ENCODE results near the gene AQP2. TPM values are rescaled to one million over a fixed set of nuclear protein-coding genes. Genes with fewer than 3 reads are reported as not detected.

Gene AQP2, protein sequence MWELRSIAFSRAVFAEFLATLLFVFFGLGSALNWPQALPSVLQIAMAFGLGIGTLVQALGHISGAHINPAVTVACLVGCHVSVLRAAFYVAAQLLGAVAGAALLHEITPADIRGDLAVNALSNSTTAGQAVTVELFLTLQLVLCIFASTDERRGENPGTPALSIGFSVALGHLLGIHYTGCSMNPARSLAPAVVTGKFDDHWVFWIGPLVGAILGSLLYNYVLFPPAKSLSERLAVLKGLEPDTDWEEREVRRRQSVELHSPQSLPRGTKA
- polyA plus RNA-seq = 0.01 TPM
- long read RNA-seq, donor 1 = 0 reads
- long read RNA-seq, donor 2 = 0 reads
- long read RNA-seq, donor 3 = 0 reads
- long read RNA-seq, donor 4 = 0 reads
- long read RNA-seq, donor 5 = 0 reads
- long read RNA-seq, donor 6, full-length matches to known transcripts = 2 of 2 reads
- long read RNA-seq, donor 6, partial matches to known transcripts = 0 of 2 reads
- long read RNA-seq, donor 6, other reads (novel, unspliced or antisense) = 0 of 2 reads
- long read RNA-seq, donor 7 = 0 reads
- long read RNA-seq, donor 8 = 0 reads
- long read RNA-seq, donor 9, full-length matches to known transcripts = 1 of 1 reads
- long read RNA-seq, donor 9, partial matches to known transcripts = 0 of 1 reads
- long read RNA-seq, donor 9, other reads (novel, unspliced or antisense) = 0 of 1 reads
- long read RNA-seq, donor 10, full-length matches to known transcripts = 1 of 1 reads
- long read RNA-seq, donor 10, partial matches to known transcripts = 0 of 1 reads
- long read RNA-seq, donor 10, other reads (novel, unspliced or antisense) = 0 of 1 reads
- long read RNA-seq, donor 11, full-length matches to known transcripts = 1 of 1 reads
- long read RNA-seq, donor 11, partial matches to known transcripts = 0 of 1 reads
- long read RNA-seq, donor 11, other reads (novel, unspliced or antisense) = 0 of 1 reads

- H3K27ac ChIP-seq (ENCODE audit: low read length) = no peak within 1 kb of the TSS
- H3K4me3 ChIP-seq (ENCODE audit: low read length) = no peak within 1 kb of the TSS
- H3K27me3 ChIP-seq (ENCODE audit: control insufficient read depth, insufficient read depth, low read length) = peaks cover 22% of the 10 kb centered on the region
- peaks cover 4% of the 10 kb centered on the region for H3K9me3 ChIP-seq (ENCODE audit: control insufficient read depth, low read depth, low read length)
- no CpG with 5 or more reads among the region's 32 CpGs for WGBS (ENCODE audit: insufficient coverage, low lambda C conversion rate)
- DNase-seq = no peak
- H3K36me3 ChIP-seq (ENCODE audit: control insufficient read depth, insufficient read depth, low read length) = no peaks in the 10 kb centered on the region
- H3K4me1 ChIP-seq (ENCODE audit: control insufficient read depth, insufficient read depth, low read length) = peaks cover 11% of the 10 kb centered on the region
These were observed at the start of gene AQP2 for GRCh38 chr12:49950273-49951251. AQP2 (plus strand) TSS chr12:49950737; CDS start chr12:49950831, 94 bp downstream.

GRCh38 chr12:49901026-49901425 lies 49.5 kb upstream of the AQP2 start:
- H3K4me1 ChIP-seq (ENCODE audit: control insufficient read depth, insufficient read depth, low read length) = peaks cover 3% of the 10 kb centered on the region
- H3K9me3 ChIP-seq (ENCODE audit: control insufficient read depth, low read depth, low read length) = no peaks in the 10 kb centered on the region
- no peak overlapping the region for H3K27ac ChIP-seq (ENCODE audit: low read length)
- DNase-seq = no peak
- no peaks in the 10 kb centered on the region for H3K36me3 ChIP-seq (ENCODE audit: control insufficient read depth, insufficient read depth, low read length)
- no CpG with 5 or more reads among the region's 4 CpGs for WGBS (ENCODE audit: insufficient coverage, low lambda C conversion rate)
- peaks cover 42% of the 10 kb centered on the region for H3K27me3 ChIP-seq (ENCODE audit: control insufficient read depth, insufficient read depth, low read length)
- H3K4me3 ChIP-seq (ENCODE audit: low read length) = no peak overlapping the region

DNA sequence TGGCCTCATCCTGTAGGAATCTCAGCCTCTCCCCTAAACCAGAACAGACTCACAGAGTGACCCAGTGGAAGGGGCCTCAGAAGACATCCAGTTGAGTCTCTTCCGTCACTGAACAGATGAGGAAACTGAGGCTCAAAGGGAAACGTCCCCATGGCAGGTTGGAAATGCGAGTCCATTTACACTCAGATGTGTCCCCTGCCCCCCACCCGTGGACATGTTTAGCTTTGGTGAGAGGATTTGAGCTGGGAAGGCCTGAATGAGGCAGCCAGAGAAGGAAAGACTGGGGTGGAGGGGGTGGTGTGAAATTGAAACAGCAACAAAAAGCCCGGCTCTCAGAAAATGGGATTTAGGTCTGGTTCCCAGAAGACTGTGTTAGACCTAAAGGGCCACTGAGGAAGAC lies 48.6 kb upstream of the AQP2 start:
- Histone ChIP-seq H3K4me1 (ENCODE audit: control insufficient read depth, insufficient read depth, low read length) (no peaks in the 10 kb centered on the region), H3K27ac (ENCODE audit: low read length) (no peak overlapping the region), H3K36me3 (ENCODE audit: control insufficient read depth, insufficient read depth, low read length) (no peaks in the 10 kb centered on the region), H3K9me3 (ENCODE audit: control insufficient read depth, low read depth, low read length) (no peaks in the 10 kb centered on the region), H3K27me3 (ENCODE audit: control insufficient read depth, insufficient read depth, low read length) (peaks cover 42% of the 10 kb centered on the region), H3K4me3 (ENCODE audit: low read length) (no peak overlapping the region)
- no peak for DNase-seq
- WGBS (ENCODE audit: insufficient coverage, low lambda C conversion rate) = 100% methylated on average over 1 of the region's 5 CpGs

DNA sequence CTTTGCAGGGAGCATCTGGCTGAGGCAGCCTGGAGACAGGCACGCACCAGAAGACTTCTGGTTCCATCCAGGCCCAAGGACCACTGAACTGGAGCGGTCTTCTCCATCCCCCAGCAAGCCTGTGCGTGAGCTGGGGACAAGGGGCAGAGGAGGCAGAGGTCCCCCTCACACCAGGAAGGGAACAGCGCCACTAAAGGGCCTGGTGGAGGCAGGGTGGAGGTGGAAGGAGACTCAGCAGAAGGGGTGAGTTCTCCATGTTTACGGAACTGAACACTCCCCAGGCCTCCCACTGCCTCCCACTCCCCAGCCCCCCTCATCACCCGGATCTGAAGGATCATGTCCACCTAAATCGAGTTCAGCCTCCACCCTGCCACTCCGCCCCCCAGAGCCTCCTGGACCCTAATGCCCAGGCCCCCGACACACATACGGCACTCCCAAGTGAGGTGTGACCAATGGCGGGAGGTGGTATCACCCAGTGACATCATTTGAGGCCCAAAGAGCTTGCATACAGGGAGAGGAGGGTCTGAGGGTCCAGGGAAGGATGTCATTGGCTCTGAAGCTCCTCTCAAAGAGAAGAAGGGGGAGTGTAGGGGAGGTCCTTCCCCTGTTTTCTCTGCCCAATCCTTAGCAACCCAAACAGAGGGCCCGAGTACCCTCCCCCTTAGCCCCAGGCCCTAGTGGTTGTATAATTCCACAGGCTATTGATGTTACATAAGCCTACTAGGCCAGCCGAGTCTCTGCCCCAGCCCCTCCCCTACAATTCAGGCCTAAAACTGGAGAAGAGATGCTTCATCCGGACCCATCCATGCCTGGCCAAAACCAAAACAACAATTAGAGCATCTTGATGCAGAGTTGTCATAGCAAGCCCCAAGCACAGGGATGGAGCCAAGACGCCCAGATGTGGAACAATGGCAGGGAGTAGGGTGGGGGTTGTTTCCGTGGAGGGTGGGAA lies 47.9 kb upstream of the AQP2 start:
- WGBS (ENCODE audit: insufficient coverage, low lambda C conversion rate) = no CpG with 5 or more reads among the region's 16 CpGs
- peak overlapping the region; percentile 48 for H3K27ac ChIP-seq (ENCODE audit: low read length)
- H3K9me3 ChIP-seq (ENCODE audit: control insufficient read depth, low read depth, low read length) = no peaks in the 10 kb centered on the region
- H3K4me1 ChIP-seq (ENCODE audit: control insufficient read depth, insufficient read depth, low read length) = no peaks in the 10 kb centered on the region
- no peaks in the 10 kb centered on the region for H3K36me3 ChIP-seq (ENCODE audit: control insufficient read depth, insufficient read depth, low read length)
- H3K4me3 ChIP-seq (ENCODE audit: low read length) = peak overlapping the region; percentile 27
- peaks cover 42% of the 10 kb centered on the region for H3K27me3 ChIP-seq (ENCODE audit: control insufficient read depth, insufficient read depth, low read length)
- peak in 1 of 2 donors; percentile 30 for DNase-seq

DNA sequence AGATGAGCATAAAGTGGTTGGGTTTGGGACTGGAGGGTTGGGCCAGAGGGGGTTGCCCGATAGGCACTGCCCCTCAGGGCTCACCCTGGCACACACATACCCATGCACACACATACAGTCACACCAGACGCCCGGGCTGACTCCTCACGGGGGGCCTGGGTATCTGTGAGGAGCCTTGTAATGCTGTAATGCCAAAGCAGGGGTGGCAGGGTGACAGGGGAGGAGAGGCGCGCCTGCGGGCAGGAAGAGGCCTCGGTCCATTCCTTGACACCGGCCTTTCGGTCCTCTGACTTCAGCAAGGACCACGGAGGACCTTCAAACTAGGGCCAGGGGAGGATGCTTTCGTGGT lies 47.2 kb upstream of the AQP2 start:
- H3K4me3 ChIP-seq (ENCODE audit: low read length) = peak overlapping the region; percentile 27
- no peaks in the 10 kb centered on the region for H3K4me1 ChIP-seq (ENCODE audit: control insufficient read depth, insufficient read depth, low read length)
- no peaks in the 10 kb centered on the region for H3K9me3 ChIP-seq (ENCODE audit: control insufficient read depth, low read depth, low read length)
- H3K27me3 ChIP-seq (ENCODE audit: control insufficient read depth, insufficient read depth, low read length) = peaks cover 42% of the 10 kb centered on the region
- peak overlapping the region; percentile 48 for H3K27ac ChIP-seq (ENCODE audit: low read length)
- no peaks in the 10 kb centered on the region for H3K36me3 ChIP-seq (ENCODE audit: control insufficient read depth, insufficient read depth, low read length)
- DNase-seq = no peak
- no CpG with 5 or more reads among the region's 12 CpGs for WGBS (ENCODE audit: insufficient coverage, low lambda C conversion rate)

DNA sequence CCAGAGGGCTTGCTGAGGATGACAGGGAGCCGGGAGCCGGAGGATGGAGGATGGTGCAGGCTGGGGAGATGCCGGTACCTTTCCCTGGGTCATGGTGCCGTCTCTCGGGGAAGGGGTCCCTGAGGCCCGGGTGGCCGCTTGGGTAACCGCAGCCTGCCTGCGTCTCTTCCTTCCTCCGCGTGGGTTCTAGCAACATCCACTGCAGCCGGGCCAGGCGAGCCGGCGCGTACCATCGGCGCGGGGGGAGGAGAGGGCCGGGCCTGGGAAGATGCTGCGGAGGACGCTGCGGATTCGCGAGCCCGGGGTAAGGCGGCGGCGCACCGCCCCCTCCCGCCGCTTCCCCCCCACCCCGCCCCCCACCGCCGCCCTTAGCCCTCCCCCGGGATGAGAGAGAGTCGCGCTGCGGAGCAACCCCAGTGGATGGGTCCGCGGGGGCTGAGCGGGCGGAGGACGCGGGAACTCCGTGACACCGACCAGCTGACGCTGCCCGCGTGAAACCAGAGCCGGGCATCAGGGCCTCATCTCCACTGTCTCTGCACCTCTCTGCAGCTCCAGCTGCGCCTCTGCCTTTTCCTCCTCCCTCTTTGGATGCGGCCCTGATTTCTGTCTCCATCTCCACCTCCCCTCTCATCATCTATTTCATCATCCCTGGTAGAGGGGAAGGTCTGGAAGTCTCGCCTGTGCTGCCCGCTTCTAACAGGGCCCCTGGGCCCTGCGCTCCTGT lies 46.7 kb upstream of the AQP2 start, which contains the start of gene FAIM2:
TSS of gene FAIM2 (minus strand) at position 201 of the 724 bp plus-strand sequence. CDS start at position 93, 108 bp downstream.
- H3K4me3 ChIP-seq (ENCODE audit: low read length) = peak within 1 kb of the TSS; percentile 27
- H3K27ac ChIP-seq (ENCODE audit: low read length) = peak within 1 kb of the TSS; percentile 48
- peak in 1 of 2 donors; percentile 27 for DNase-seq
- WGBS (ENCODE audit: insufficient coverage, low lambda C conversion rate) = no CpG with 5 or more reads among the region's 56 CpGs
- no peaks in the 10 kb centered on the region for H3K36me3 ChIP-seq (ENCODE audit: control insufficient read depth, insufficient read depth, low read length)
- no peaks in the 10 kb centered on the region for H3K4me1 ChIP-seq (ENCODE audit: control insufficient read depth, insufficient read depth, low read length)
- peaks cover 42% of the 10 kb centered on the region for H3K27me3 ChIP-seq (ENCODE audit: control insufficient read depth, insufficient read depth, low read length)
- no peaks in the 10 kb centered on the region for H3K9me3 ChIP-seq (ENCODE audit: control insufficient read depth, low read depth, low read length)

- Histone ChIP-seq H3K27me3 (ENCODE audit: control insufficient read depth, insufficient read depth, low read length) (peaks cover 42% of the 10 kb centered on the region), H3K36me3 (ENCODE audit: control insufficient read depth, insufficient read depth, low read length) (no peaks in the 10 kb centered on the region), H3K27ac (ENCODE audit: low read length) (peak overlapping the region; percentile 44), H3K4me3 (ENCODE audit: low read length) (no peak overlapping the region), H3K4me1 (ENCODE audit: control insufficient read depth, insufficient read depth, low read length) (no peaks in the 10 kb centered on the region), H3K9me3 (ENCODE audit: control insufficient read depth, low read depth, low read length) (no peaks in the 10 kb centered on the region)
- no peak for DNase-seq
- WGBS (ENCODE audit: insufficient coverage, low lambda C conversion rate) = 60% methylated on average over 1 of the region's 11 CpGs
These were observed 45.9 kb upstream of the AQP2 start for GRCh38 chr12:49904601-49905000.

DNA sequence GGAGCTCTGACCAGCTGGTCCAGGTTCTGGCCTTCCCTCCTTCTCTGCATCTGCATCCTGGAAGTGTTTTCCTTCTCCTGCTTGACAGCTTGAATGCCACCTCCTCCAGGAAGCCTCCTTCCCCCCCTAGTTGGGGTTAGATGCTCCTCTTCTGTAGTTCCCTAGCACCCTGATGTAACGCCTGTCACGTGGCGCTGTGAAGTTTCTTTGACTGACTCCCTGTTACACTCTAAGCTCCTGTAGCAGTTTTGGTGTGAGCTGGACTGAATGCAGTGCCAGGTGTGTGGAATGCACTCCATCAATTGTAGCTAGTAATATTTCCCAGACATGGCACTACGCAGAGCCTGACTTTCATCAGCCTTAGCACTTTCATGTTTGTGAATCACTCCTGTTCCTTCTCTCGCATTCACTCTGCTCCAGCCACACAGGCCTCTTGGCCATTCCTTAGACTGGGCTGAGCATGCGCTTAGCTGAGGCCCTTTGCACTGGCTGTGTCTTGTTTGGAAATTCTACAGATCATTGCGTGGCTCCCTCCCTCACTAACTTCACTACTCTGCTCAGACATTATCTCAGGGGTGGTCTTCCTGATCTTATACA lies 44.7 kb upstream of the AQP2 start:
- Histone ChIP-seq H3K9me3 (ENCODE audit: control insufficient read depth, low read depth, low read length) (no peaks in the 10 kb centered on the region), H3K27me3 (ENCODE audit: control insufficient read depth, insufficient read depth, low read length) (peaks cover 39% of the 10 kb centered on the region), H3K36me3 (ENCODE audit: control insufficient read depth, insufficient read depth, low read length) (no peaks in the 10 kb centered on the region), H3K4me1 (ENCODE audit: control insufficient read depth, insufficient read depth, low read length) (no peaks in the 10 kb centered on the region), H3K4me3 (ENCODE audit: low read length) (no peak overlapping the region), H3K27ac (ENCODE audit: low read length) (no peak overlapping the region)
- DNase-seq = no peak
- 100% methylated on average over 1 of the region's 7 CpGs for WGBS (ENCODE audit: insufficient coverage, low lambda C conversion rate)
